Parathyroid adenoma (tissue), 2 donors: ENCODE data around the gene ABCA3.

Source experiments
- H2AFZ ChIP-seq: fragments of 300-600 bp; sonication (generic); one replicate; pipeline ENCODE4 v1.7.0; 2017; ENCODE audit warnings: antibody characterized with exemption, mild to moderate bottlenecking
- H3K27ac ChIP-seq: fragments of 300-600 bp; sonication (generic); one replicate; pipeline ENCODE4 v1.7.0; 2017
- H3K27me3 ChIP-seq: fragments of 300-600 bp; sonication (generic); one replicate; pipeline ENCODE4 v1.7.0; 2017; ENCODE audit warnings: low read length; ENCODE audit not compliant: control insufficient read depth, insufficient read depth
- H3K36me3 ChIP-seq: fragments of 300-600 bp; sonication (generic); one replicate; pipeline ENCODE4 v1.7.0; 2017; ENCODE audit warnings: low read length; ENCODE audit not compliant: control insufficient read depth, insufficient read depth
- H3K4me1 ChIP-seq: fragments of 300-600 bp; sonication (generic); one replicate; pipeline ENCODE4 v1.7.0; 2017; ENCODE audit warnings: control low read depth
- H3K4me2 ChIP-seq: fragments of 300-600 bp; sonication (generic); one replicate; pipeline ENCODE4 v1.7.0; 2017; ENCODE audit warnings: low read length
- H3K4me3 ChIP-seq: fragments of 300-600 bp; sonication (generic); one replicate; pipeline ENCODE4 v1.7.0; 2017; ENCODE audit warnings: low read depth, low read length
- H3K79me2 ChIP-seq: fragments of 300-600 bp; sonication (generic); one replicate; pipeline ENCODE4 v1.7.0; 2017; ENCODE audit warnings: control low read depth
- H3K9ac ChIP-seq: fragments of 300-600 bp; sonication (generic); one replicate; pipeline ENCODE4 v1.7.0; 2017; ENCODE audit warnings: mild to moderate bottlenecking
- H3K9me3 ChIP-seq: fragments of 300-600 bp; sonication (generic); one replicate; pipeline ENCODE4 v1.7.0; 2017; ENCODE audit warnings: low read length; ENCODE audit not compliant: control insufficient read depth
- TF ChIP-seq, protein P1 (sequence below): fragments of 300-600 bp; sonication (generic); IDR thresholded peaks from one replicate; pipeline ENCODE4 v1.7.0; 2017; ENCODE audit warnings: antibody characterized with exemption, mild to moderate bottlenecking
- donor health status: primary hyperparathyroidism.

The ABCA3 gene

DNA sequence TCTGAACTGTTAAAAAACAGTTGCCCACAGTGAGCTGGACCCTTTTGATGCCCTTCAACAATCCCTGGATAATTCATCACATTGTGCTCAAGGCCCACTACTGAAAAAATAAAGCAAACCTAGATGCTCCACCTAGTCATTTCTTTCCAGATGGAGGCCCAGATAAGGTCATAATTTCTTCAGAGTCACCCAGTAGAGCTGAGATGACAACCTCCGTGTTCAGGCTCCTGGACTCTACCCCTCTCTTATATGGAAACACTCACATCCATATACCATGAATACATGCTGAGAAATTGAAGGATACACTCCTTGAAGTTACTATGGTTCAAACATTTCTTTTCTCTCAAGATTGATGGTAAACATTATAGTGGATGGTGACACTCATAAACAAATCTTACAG, 2.7 kb upstream of the ABCA3 start:
- peak overlapping the region; percentile 41 for H3K27ac ChIP-seq
- no peak overlapping the region for H3K9ac ChIP-seq

DNA sequence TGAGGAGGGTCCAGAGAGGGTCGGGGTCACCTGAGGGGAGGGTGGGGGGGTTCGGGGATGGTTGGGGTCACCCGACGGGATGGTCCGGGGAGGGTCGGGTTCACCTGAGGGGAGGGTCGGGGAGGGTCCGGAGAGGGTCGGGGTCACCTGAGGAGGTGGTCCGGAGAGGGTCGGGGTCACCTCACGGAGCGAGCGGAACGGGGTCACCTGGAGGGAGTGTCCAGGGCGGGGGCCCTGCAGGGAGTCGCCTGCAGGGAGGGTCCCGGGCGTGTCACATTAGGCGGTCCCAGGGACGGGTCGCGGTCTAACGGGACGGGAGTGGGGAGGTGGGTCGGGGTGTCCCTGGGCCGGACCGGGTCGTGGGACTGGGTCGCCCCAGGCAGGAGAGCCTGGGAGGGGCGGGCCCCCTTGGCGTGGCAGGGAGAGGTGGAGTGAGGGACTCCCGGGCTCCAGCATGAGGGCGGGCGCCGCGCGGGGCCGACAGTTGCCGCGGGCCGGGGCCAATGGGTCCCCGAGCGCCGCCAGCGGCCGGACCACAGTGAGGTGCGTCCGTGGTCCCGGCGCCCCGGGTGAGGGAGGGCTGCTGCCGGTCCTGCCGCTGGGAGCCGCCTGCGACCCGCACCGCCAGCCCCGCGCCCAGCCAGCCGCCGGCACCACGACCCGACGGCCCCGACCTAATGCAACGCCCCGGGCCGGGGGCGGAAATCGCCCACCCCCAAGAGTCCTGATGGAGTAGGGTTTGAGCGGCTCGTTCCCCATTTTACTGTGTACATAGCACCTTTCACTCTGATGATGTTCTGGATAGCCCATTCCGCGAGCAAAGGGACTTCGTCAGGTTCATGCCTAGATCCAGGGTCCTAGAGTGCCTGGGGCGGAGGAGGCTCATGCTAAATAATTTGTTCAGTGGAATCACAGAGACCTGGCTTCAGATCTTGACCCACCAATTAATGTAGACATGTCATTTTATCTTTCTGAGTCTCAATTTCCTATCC, 1.2 kb upstream of the ABCA3 start:
- no peak overlapping the region for H3K9ac ChIP-seq
- no peaks in the 10 kb centered on the region for H3K27me3 ChIP-seq
- peak overlapping the region; percentile 66 for H2AFZ ChIP-seq
- no peak overlapping the region for H3K4me3 ChIP-seq
- H3K27ac ChIP-seq, result no peak overlapping the region
- no peaks in the 10 kb centered on the region for H3K9me3 ChIP-seq
- no peak overlapping the region for H3K4me2 ChIP-seq
- H3K4me1 ChIP-seq, result peaks cover 6% of the 10 kb centered on the region
- no peaks in the 10 kb centered on the region for H3K79me2 ChIP-seq
- H3K36me3 ChIP-seq, result no peaks in the 10 kb centered on the region
- TF ChIP-seq, protein P1, sequence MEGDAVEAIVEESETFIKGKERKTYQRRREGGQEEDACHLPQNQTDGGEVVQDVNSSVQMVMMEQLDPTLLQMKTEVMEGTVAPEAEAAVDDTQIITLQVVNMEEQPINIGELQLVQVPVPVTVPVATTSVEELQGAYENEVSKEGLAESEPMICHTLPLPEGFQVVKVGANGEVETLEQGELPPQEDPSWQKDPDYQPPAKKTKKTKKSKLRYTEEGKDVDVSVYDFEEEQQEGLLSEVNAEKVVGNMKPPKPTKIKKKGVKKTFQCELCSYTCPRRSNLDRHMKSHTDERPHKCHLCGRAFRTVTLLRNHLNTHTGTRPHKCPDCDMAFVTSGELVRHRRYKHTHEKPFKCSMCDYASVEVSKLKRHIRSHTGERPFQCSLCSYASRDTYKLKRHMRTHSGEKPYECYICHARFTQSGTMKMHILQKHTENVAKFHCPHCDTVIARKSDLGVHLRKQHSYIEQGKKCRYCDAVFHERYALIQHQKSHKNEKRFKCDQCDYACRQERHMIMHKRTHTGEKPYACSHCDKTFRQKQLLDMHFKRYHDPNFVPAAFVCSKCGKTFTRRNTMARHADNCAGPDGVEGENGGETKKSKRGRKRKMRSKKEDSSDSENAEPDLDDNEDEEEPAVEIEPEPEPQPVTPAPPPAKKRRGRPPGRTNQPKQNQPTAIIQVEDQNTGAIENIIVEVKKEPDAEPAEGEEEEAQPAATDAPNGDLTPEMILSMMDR, result no peak

More for the DNA sequence above, 2.7 kb upstream of the ABCA3 start:
- H3K36me3 ChIP-seq, result no peaks in the 10 kb centered on the region
- no peaks in the 10 kb centered on the region for H3K9me3 ChIP-seq
- H3K27me3 ChIP-seq, result no peaks in the 10 kb centered on the region
- H3K79me2 ChIP-seq, result no peaks in the 10 kb centered on the region
- H3K4me3 ChIP-seq, result no peak overlapping the region
- peaks cover 6% of the 10 kb centered on the region for H3K4me1 ChIP-seq
- H3K4me2 ChIP-seq, result no peak overlapping the region
- peak overlapping the region; percentile 66 for H2AFZ ChIP-seq
- TF ChIP-seq, protein P1, result no peak

DNA sequence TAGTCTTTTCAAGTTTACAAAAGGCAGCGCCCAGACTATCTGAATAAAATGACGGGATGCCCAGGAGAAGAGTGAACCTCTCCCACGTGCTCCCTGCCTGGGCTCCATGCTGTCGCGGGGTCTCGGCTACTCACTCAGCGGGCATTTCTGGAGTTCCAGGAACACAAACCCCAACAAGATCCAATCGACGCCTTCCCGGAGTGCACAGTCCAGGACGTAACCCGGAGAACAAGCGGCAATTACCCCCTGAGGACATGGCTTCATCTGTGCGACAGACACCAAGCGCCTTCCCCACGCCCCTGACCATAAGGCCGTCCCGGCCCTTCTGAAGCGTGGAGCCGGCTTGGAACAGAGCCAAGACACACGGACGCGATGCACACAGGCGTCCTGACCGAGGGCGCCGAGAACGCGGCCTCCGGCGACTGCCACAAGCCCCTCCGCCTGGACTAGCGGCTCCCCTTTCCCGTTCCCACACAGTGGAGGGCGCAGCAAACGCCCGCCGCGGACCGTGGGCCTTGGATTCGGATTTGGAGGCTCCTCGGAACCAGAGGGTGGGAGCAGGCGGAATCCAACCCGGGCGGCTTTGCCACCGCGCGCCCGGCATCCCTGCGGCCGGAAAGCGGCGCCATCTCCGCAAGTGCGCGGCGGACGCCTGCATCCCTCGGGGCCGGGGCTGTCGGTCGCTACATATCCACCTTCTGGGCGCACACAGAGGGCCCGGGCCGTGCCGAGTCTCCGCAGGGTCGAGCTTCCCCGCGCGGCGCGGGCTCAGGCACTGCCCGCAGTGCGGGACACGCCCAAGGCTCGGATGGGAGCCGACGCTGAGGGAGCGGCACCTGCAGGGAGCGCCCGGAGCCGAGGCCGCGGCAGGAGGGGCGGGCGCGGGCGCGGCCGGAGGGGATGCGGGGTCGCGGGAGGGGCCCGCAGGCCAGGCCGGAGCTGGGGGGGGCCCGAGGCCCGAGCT, 725 bp downstream of the ABCA3 start:
- H3K36me3 ChIP-seq, result no peaks in the 10 kb centered on the region
- no peaks in the 10 kb centered on the region for H3K9me3 ChIP-seq
- H3K79me2 ChIP-seq, result no peaks in the 10 kb centered on the region
- H2AFZ ChIP-seq, result peak overlapping the region; percentile 97
- peak overlapping the region; percentile 59 for H3K27ac ChIP-seq
- no peaks in the 10 kb centered on the region for H3K27me3 ChIP-seq
- H3K9ac ChIP-seq, result peak overlapping the region; percentile 6
- peak overlapping the region; percentile 66 for H3K4me3 ChIP-seq
- peaks cover 6% of the 10 kb centered on the region for H3K4me1 ChIP-seq
- H3K4me2 ChIP-seq, result peak overlapping the region; percentile 69
- TF ChIP-seq, protein P1, result peak; percentile 20

DNA sequence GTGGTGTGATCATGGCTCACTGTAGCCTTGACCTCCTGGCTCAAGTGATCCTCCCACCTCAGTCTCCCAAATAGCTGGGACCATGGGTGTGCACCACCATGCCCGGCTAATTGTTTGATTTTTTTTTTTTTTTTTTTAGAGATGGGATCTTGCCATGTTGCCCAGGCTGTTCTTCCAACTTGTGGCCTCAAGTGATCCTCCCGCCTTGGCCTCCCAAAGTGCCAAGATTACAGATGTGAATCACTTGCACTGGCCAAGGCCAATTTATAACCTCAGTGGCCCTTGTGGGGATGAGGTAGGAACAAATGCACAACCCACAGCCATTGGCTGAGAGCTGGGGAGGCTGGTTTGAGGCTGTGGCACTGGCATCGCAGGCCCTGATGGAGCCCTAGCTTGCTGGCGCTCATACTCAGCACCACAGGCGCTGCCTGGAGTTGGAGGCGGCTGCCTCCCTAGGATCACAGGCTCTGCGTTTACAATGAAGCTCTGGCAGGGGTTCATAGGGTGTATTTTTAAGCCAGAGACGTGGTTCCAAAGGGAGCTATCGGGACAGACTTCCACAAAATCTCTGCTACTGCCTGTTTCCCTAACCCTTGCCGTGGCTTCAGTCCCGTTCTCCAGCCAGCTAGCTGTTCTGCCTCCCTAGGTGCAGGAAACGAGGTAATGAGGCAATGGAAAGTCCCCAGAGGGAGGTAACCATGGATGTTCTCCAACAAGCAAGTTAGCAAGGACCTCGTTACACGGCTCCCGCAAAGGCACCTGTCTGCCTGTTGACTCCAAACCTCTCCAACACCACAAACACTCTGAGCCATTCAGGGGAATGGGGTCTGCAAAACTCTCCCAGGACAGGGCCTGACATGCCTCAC, 2.9 kb downstream of the ABCA3 start:
- H3K36me3 ChIP-seq, result no peaks in the 10 kb centered on the region
- H3K4me1 ChIP-seq, result peaks cover 6% of the 10 kb centered on the region
- no peaks in the 10 kb centered on the region for H3K9me3 ChIP-seq
- no peak overlapping the region for H3K27ac ChIP-seq
- no peak overlapping the region for H3K4me2 ChIP-seq
- no peaks in the 10 kb centered on the region for H3K27me3 ChIP-seq
- H3K9ac ChIP-seq, result no peak overlapping the region
- TF ChIP-seq, protein P1, result no peak
- no peak overlapping the region for H2AFZ ChIP-seq
- H3K4me3 ChIP-seq, result no peak overlapping the region
- H3K79me2 ChIP-seq, result peaks cover 7% of the 10 kb centered on the region
